HG02852 (cell line): ENCODE data around the gene CDC42SE2.

ENCODE experiments used
- ATAC-seq: cut with Tn5 transposase; IDR thresholded peaks from one replicate; pipeline ENCODE4 v1.9.1; 2021; ENCODE audit warnings: mild to moderate bottlenecking, moderate library complexity; ENCODE audit not compliant: unreplicated experiment

Gene CDC42SE2

GRCh38 chr5:131263648-131264450 is at the start of gene CDC42SE2:
Gene CDC42SE2 (plus strand): TSS chr5:131264053. CDS start chr5:131359494, 95,441 bp downstream.
- ATAC-seq = peak; percentile 83

GRCh38 chr5:131214609-131215227 is 49.1 kb upstream of the CDC42SE2 start:
- no peak for ATAC-seq

GRCh38 chr5:131217791-131218190 is 46.1 kb upstream of the CDC42SE2 start:
- ATAC-seq = no peak

- peak; percentile 53 for ATAC-seq
Measured at GRCh38 chr5:131218392-131218791, 45.5 kb upstream of the CDC42SE2 start.

- no peak for ATAC-seq
Measured at GRCh38 chr5:131220566-131220965, 43.3 kb upstream of the CDC42SE2 start.

GRCh38 chr5:131221008-131221703 is 42.7 kb upstream of the CDC42SE2 start:
- ATAC-seq = no peak

GRCh38 chr5:131221888-131222287 is 42.0 kb upstream of the CDC42SE2 start:
- ATAC-seq = no peak

- ATAC-seq = no peak
Measured at GRCh38 chr5:131222731-131223130, 41.1 kb upstream of the CDC42SE2 start.

- no peak for ATAC-seq
Measured at GRCh38 chr5:131223751-131224386, 40.0 kb upstream of the CDC42SE2 start.

GRCh38 chr5:131224387-131225201 is 39.3 kb upstream of the CDC42SE2 start:
- peak; percentile 81 for ATAC-seq

GRCh38 chr5:131225282-131225974 is 38.4 kb upstream of the CDC42SE2 start:
- ATAC-seq = no peak

- no peak for ATAC-seq
Measured at GRCh38 chr5:131226899-131227298, 37.0 kb upstream of the CDC42SE2 start.

- ATAC-seq = no peak
Measured at GRCh38 chr5:131228646-131229045, 35.2 kb upstream of the CDC42SE2 start.

- ATAC-seq = no peak
Measured at GRCh38 chr5:131229623-131230022, 34.2 kb upstream of the CDC42SE2 start.

GRCh38 chr5:131230406-131230805 is 33.4 kb upstream of the CDC42SE2 start:
- peak; percentile 83 for ATAC-seq

- ATAC-seq = no peak
Measured at GRCh38 chr5:131239686-131240085, 24.2 kb upstream of the CDC42SE2 start.

- ATAC-seq = no peak
Measured at GRCh38 chr5:131242728-131243255, 21.1 kb upstream of the CDC42SE2 start.

GRCh38 chr5:131245312-131245711 is 18.5 kb upstream of the CDC42SE2 start:
- no peak for ATAC-seq

GRCh38 chr5:131245948-131246347 is 17.9 kb upstream of the CDC42SE2 start:
- ATAC-seq = no peak

- no peak for ATAC-seq
Measured at GRCh38 chr5:131246504-131246903, 17.3 kb upstream of the CDC42SE2 start.
